B cell (primary cell): ENCODE measurements around the gene AMN1. TPM values are rescaled to one million over a fixed set of nuclear protein-coding genes. Genes with fewer than 3 reads are reported as not detected.
A peak's percentile ranks its signal among the peaks of the same experiment; 100 is the strongest.

Experiments
- ATAC-seq: fragments of 200-7000 bp; cut with Tn5 transposase; one replicate; pipeline ENCODE4 v1.10.0; 2021; ENCODE audit warnings: low read depth, mild to moderate bottlenecking, moderate number of reproducible peaks, moderate library complexity
- CTCF ChIA-PET: fragments of 350-600 bp; sonication (Branson Sonifier 250); formaldehyde crosslinking; loops from one replicate; lab custom pipeline; 2021; ENCODE audit warnings: antibody characterized with exemption, inconsistent platforms; lab: Charles Lee
- POLR2A ChIA-PET: fragments of 350-600 bp; sonication (Branson Sonifier 250); formaldehyde crosslinking; loops from one replicate; lab custom pipeline; 2021; ENCODE audit warnings: antibody characterized with exemption; lab: Charles Lee
- DNase-seq: peaks from one replicate; pipeline ENCODE4 v3.0.0; 2013
- H2AFZ ChIP-seq: 2 replicates; pipeline ENCODE4 v1.6.1; 2012; ENCODE audit warnings: mild to moderate bottlenecking, low read depth, low read length; ENCODE audit not compliant: insufficient read depth, poor library complexity, severe bottlenecking
- H3K27ac ChIP-seq, 2 donors: 1 replicate in 1 of 2; 2 replicates in 1 of 2; pipeline ENCODE4 v1.5.1; 2012 to 2013; ENCODE audit warnings: low read length in 2 of 2, mild to moderate bottlenecking in 2 of 2, moderate library complexity in 1 of 2
- H3K27me3 ChIP-seq, 4 experiments: fragments of 200-600 bp in 1 of 4; sonication (generic) in 1 of 4; replicated peaks in 1 of 4; 1 replicate in 2 of 4; 2 replicates in 2 of 4; pipeline versions ENCODE4 v1.6.1 to v1.7.0; 2013 to 2016; ENCODE audit warnings: low read length in 3 of 4, mild to moderate bottlenecking in 2 of 4, mixed read lengths in 1 of 4, moderate library complexity in 1 of 4; ENCODE audit not compliant: insufficient read depth in 4 of 4, control insufficient read depth in 3 of 4; ENCODE audit errors: control extremely low read depth in 1 of 4
- H3K36me3 ChIP-seq, 2 experiments: replicated peaks in 1 of 2; 1 replicate in 1 of 2; 2 replicates in 1 of 2; pipeline versions ENCODE4 v1.6.1 to v1.7.1; 2013; ENCODE audit warnings: low read length in 1 of 2; ENCODE audit not compliant: insufficient read depth in 2 of 2, control insufficient read depth in 1 of 2; ENCODE audit errors: control extremely low read depth in 1 of 2, extremely low read depth in 1 of 2
- H3K4me1 ChIP-seq, 2 donors: fragments of 200-600 bp in 1 of 2; sonication (generic) in 1 of 2; 1 replicate in 1 of 2; 2 replicates in 1 of 2; pipeline versions ENCODE4 v1.5.1 to v1.6.1; 2013 to 2017; ENCODE audit warnings: low read length in 2 of 2; ENCODE audit not compliant: control insufficient read depth in 2 of 2, insufficient read depth in 2 of 2
- H3K4me2 ChIP-seq: replicated peaks from 2 replicates; pipeline ENCODE3; 2012; ENCODE audit warnings: mild to moderate bottlenecking, low read depth, low read length; ENCODE audit not compliant: poor library complexity, severe bottlenecking
- H3K4me3 ChIP-seq, 5 experiments: fragments of 200-600 bp in 1 of 5; sonication (generic) in 1 of 5; 1 replicate in 3 of 5; 2 replicates in 2 of 5; pipeline versions ENCODE4 v1.5.1 to v1.7.0; 2011 to 2016; ENCODE audit warnings: low read length in 4 of 5, mild to moderate bottlenecking in 4 of 5, low read depth in 2 of 5, control low read depth in 1 of 5, moderate library complexity in 1 of 5; ENCODE audit not compliant: insufficient read depth in 1 of 5; ENCODE audit errors: control extremely low read depth in 1 of 5, extremely low read depth in 1 of 5
- H3K79me2 ChIP-seq: fragments of 200-600 bp; sonication (generic); one replicate; pipeline ENCODE4 v1.6.0; 2016; ENCODE audit warnings: low read length; ENCODE audit not compliant: control insufficient read depth, insufficient read depth
- H3K9ac ChIP-seq: fragments of 200-600 bp; sonication (generic); 2 replicates; pipeline ENCODE4 v1.6.1; 2017; ENCODE audit warnings: mild to moderate bottlenecking, low read length, moderate library complexity
- H3K9me3 ChIP-seq, 3 donors: one replicate each; pipeline versions ENCODE4 v1.6.1 to v1.7.1; 2013; ENCODE audit warnings: low read length in 2 of 3; ENCODE audit not compliant: control insufficient read depth in 2 of 3, insufficient read depth in 1 of 3; ENCODE audit errors: control extremely low read depth in 1 of 3
- H4K20me1 ChIP-seq: 2 replicates; pipeline ENCODE4 v1.6.0; 2012; ENCODE audit warnings: mild to moderate bottlenecking, low read length; ENCODE audit not compliant: insufficient read depth, control insufficient read depth, poor library complexity, severe bottlenecking
- H3K27ac Mint-ChIP-seq: one replicate; pipeline ENCODE4 v1.8.0; 2021; ENCODE audit warnings: mixed read lengths
- H3K27me3 Mint-ChIP-seq: one replicate; pipeline ENCODE4 v1.8.0; 2021; ENCODE audit warnings: mixed read lengths
- H3K4me1 Mint-ChIP-seq: one replicate; pipeline ENCODE4 v1.8.0; 2021; ENCODE audit warnings: mixed read lengths
- H3K4me3 Mint-ChIP-seq: one replicate; pipeline ENCODE4 v1.8.0; 2021; ENCODE audit warnings: mixed read lengths
- H3K9me3 Mint-ChIP-seq: one replicate; pipeline ENCODE4 v1.8.0; 2022; ENCODE audit warnings: mixed read lengths; ENCODE audit not compliant: insufficient read depth
- EZH2 ChIP-seq: IDR thresholded peaks from 2 replicates; pipeline ENCODE4 v1.6.1; 2012; ENCODE audit warnings: borderline replicate concordance, low read depth, mild to moderate bottlenecking, moderate library complexity, low read length; ENCODE audit not compliant: insufficient read depth, poor library complexity, severe bottlenecking
- WGBS: methylation state at CpG from one replicate; pipeline ENCODE4 v1.1.5; 2013; ENCODE audit warnings: missing lambda C conversion rate; ENCODE audit not compliant: insufficient coverage; 5-methylcytosine and 5-hydroxymethylcytosine counted together
- intact Hi-C: fragments of 100-400 bp; cut with micrococcal nuclease; formaldehyde crosslinking; loops from one replicate; pipeline ENCODE4 v1.10.0; 2022
- polyA minus RNA-seq: library from RNA; depleted of rRNA, polyadenylated mRNA; stranded (reverse); fragments of >200 nt; gene quantifications from 2 replicates; pipeline ENCODE4 v1.2.3, GENCODE V29; 2012
- polyA plus RNA-seq: library from polyadenylated mRNA; depleted of rRNA; stranded (reverse); fragments of >200 nt; gene quantifications from 2 replicates; pipeline ENCODE4 v1.2.3, GENCODE V29; 2012
- total RNA-seq, 2 donors: library from RNA; stranded (reverse); fragments of 120-200 nt in 1 of 2; gene quantifications; 1 replicate in 1 of 2; 2 replicates in 1 of 2; pipeline versions ENCODE4 v1.2.3 to v1.2.4, GENCODE V29; 2013 to 2022
- TF ChIP-seq, protein P1 (sequence below): fragments of 200-600 bp; IDR thresholded peaks from one replicate; pipeline ENCODE4 v1.8.0; 2022; ENCODE audit warnings: antibody characterized with exemption, mild to moderate bottlenecking

AMN1 gene
- total RNA-seq, result 30.4 and 32.6 TPM in 2 replicates
- 44.8 TPM for total RNA-seq (2013)
- polyA plus RNA-seq, result 32.1 and 32.7 TPM in 2 replicates
- polyA minus RNA-seq, result 14.9 and 26.7 TPM in 2 replicates

DNA sequence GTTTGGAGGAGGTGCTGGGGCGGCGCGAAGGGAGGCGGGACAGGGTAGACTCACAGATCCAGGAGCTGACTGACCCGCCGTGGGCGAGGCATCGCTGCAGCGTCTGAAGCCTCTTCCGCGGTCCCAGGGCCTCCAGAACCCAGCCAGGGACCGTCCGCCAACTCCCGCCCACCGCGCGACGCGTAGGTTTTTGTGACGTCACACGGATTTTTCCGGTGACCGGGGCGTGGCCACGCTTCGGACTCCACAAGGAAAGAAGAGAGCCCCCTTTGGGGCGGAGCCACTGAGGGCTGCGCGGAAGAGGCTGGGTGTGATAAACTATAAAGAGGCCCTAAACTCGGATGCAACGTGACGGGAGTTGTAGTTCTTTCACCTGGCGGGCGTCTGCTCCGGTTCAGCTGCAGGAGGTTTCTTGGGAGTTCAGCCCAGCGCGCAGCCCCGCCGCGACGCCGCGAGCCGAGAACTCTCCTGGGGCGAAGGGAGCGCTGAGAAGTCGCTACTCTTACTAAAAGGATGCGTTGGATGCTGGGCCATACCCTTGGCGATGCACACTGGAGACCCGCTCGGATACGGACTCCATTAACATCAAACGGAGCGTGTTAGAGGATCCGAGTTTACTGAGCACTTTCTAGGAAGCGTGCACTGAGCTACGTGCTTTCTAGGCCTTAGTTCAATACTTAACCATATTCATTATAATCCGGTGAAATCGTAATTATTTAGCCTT lies at the start of gene AMN1:
AMN1 (minus strand) TSS at position 105 of the 724 bp plus-strand sequence; CDS start at position 92, 13 bp downstream.
- DNase-seq (peak; percentile 100), ATAC-seq (peak; percentile 87)
- peak within 1 kb of the TSS; percentile 74 to 99 (median 85) for H3K4me3 ChIP-seq
- Mint-ChIP-seq H3K9me3 (peaks cover 7% of the 10 kb centered on the region), H3K27ac (peak within 1 kb of the TSS; percentile 98), H3K4me1 (peaks cover 73% of the 10 kb centered on the region), H3K4me3 (peak within 1 kb of the TSS; percentile 98), H3K27me3 (no peaks in the 10 kb centered on the region)
- H4K20me1 ChIP-seq, result no peaks in the 10 kb centered on the region
- intact Hi-C loops, result loop anchor here (1.0 to 10.0 kb wide), 10 partner anchors 14 to 402 kb away; partner anchors contain the start of genes DENND5B, ETFBKMT, RESF1 and SINHCAF
- peak within 1 kb of the TSS; percentile 94 to 96 for H3K27ac ChIP-seq
- TF ChIP-seq, protein P1, sequence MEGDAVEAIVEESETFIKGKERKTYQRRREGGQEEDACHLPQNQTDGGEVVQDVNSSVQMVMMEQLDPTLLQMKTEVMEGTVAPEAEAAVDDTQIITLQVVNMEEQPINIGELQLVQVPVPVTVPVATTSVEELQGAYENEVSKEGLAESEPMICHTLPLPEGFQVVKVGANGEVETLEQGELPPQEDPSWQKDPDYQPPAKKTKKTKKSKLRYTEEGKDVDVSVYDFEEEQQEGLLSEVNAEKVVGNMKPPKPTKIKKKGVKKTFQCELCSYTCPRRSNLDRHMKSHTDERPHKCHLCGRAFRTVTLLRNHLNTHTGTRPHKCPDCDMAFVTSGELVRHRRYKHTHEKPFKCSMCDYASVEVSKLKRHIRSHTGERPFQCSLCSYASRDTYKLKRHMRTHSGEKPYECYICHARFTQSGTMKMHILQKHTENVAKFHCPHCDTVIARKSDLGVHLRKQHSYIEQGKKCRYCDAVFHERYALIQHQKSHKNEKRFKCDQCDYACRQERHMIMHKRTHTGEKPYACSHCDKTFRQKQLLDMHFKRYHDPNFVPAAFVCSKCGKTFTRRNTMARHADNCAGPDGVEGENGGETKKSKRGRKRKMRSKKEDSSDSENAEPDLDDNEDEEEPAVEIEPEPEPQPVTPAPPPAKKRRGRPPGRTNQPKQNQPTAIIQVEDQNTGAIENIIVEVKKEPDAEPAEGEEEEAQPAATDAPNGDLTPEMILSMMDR, result no peak
- no peak for TF ChIP-seq EZH2
- peak within 1 kb of the TSS; percentile 97 for H2AFZ ChIP-seq
- peaks cover 38 to 41% of the 10 kb centered on the region in 2 donors for H3K4me1 ChIP-seq
- H3K27me3 ChIP-seq, result no peaks in the 10 kb centered on the region
- WGBS, result under 1% methylated on average over 55 of the region's 59 CpGs
- peak within 1 kb of the TSS; percentile 85 for H3K9ac ChIP-seq
- POLR2A ChIA-PET, result interaction anchor here (0.5 to 3.2 kb wide), 21 partner anchors 8 to 647 kb away, joined by 3 to 37 read pairs (median 6); partner anchors contain the start of gene RESF1
- H3K36me3 ChIP-seq, result peaks cover 0 to 4% of the 10 kb centered on the region in 2 experiments
- H3K4me2 ChIP-seq, result peak within 1 kb of the TSS; percentile 76
- H3K79me2 ChIP-seq, result peaks cover 48% of the 10 kb centered on the region
- CTCF ChIA-PET, result interaction anchor here (0.9 to 4.0 kb wide), 14 partner anchors 10 to 332 kb away, joined by 3 to 19 read pairs (median 4); partner anchors contain the start of genes ETFBKMT and RESF1
- H3K9me3 ChIP-seq, result peaks cover 1 to 17% (median 6%) of the 10 kb centered on the region in 3 donors
